GM23248 (cell line): ENCODE results near the gene CELF6. TPM values are rescaled to one million over a fixed set of nuclear protein-coding genes. Genes with fewer than 3 reads are reported as not detected.
A peak's percentile ranks its signal among the peaks of the same experiment; 100 is the strongest.

Source experiments
- DNase-seq: peaks from one replicate; pipeline ENCODE4 v3.0.0-alpha.2; 2015
- H2AFZ ChIP-seq: fragments of 200-600 bp; sonication (generic); 2 replicates; pipeline ENCODE4 v1.6.1; 2016; ENCODE audit warnings: antibody characterized with exemption
- H3F3A ChIP-seq: fragments of 200-600 bp; sonication (generic); 2 replicates; pipeline ENCODE4 v1.6.1; 2016; ENCODE audit warnings: mild to moderate bottlenecking, antibody characterized with exemption, mixed run types; ENCODE audit not compliant: insufficient read depth
- H3K27ac ChIP-seq: fragments of 200-600 bp; sonication (generic); 2 replicates; pipeline ENCODE4 v1.5.1; 2016; ENCODE audit warnings: mild to moderate bottlenecking
- H3K27me3 ChIP-seq: fragments of 200-600 bp; sonication (generic); replicated peaks from 2 replicates; pipeline ENCODE4 v1.6.1; 2016; ENCODE audit warnings: mild to moderate bottlenecking; ENCODE audit not compliant: insufficient read depth
- H3K36me3 ChIP-seq: fragments of 200-600 bp; sonication (generic); 2 replicates; pipeline ENCODE4 v1.6.1; 2016; ENCODE audit warnings: low read depth, mild to moderate bottlenecking
- H3K4me1 ChIP-seq: fragments of 200-600 bp; sonication (generic); 2 replicates; pipeline ENCODE4 v1.6.1; 2016; ENCODE audit warnings: mild to moderate bottlenecking; ENCODE audit not compliant: insufficient read depth
- H3K4me2 ChIP-seq: fragments of 200-600 bp; sonication (generic); one replicate; pipeline ENCODE4 v1.6.1; 2016; ENCODE audit warnings: mild to moderate bottlenecking; ENCODE audit not compliant: unreplicated experiment
- H3K4me3 ChIP-seq: fragments of 200-600 bp; sonication (generic); 2 replicates; pipeline ENCODE4 v1.5.1; 2016; ENCODE audit warnings: mild to moderate bottlenecking
- H3K79me2 ChIP-seq: fragments of 200-600 bp; sonication (generic); 2 replicates; pipeline ENCODE4 v1.6.1; 2016; ENCODE audit warnings: mild to moderate bottlenecking; ENCODE audit not compliant: insufficient read depth
- H3K9ac ChIP-seq: fragments of 200-600 bp; sonication (generic); 2 replicates; pipeline ENCODE4 v1.6.1; 2016; ENCODE audit warnings: mild to moderate bottlenecking
- H3K9me2 ChIP-seq: fragments of 200-600 bp; sonication (generic); 2 replicates; pipeline ENCODE4 v1.6.1; 2016; ENCODE audit warnings: mixed run types, mild to moderate bottlenecking, moderate library complexity; ENCODE audit not compliant: insufficient read depth
- H3K9me3 ChIP-seq: fragments of 200-600 bp; sonication (generic); one replicate; pipeline ENCODE4 v1.6.1; 2017; ENCODE audit warnings: low read depth
- H4K20me1 ChIP-seq: fragments of 200-600 bp; sonication (generic); 2 replicates; pipeline ENCODE4 v1.6.0; 2016; ENCODE audit not compliant: insufficient read depth
- EZH2 ChIP-seq: fragments of 200-600 bp; sonication (generic); IDR thresholded peaks from 2 replicates; pipeline ENCODE4 v1.6.1; 2018; ENCODE audit warnings: antibody characterized with exemption, mild to moderate bottlenecking; ENCODE audit not compliant: insufficient read depth, poor library complexity, severe bottlenecking
- EZH2phosphoT487 ChIP-seq: fragments of 200-600 bp; sonication (generic); IDR thresholded peaks from 2 replicates; pipeline ENCODE4 v1.6.1; 2018; ENCODE audit warnings: antibody characterized with exemption, moderate library complexity, mild to moderate bottlenecking, low read depth; ENCODE audit not compliant: insufficient read depth
- WGBS, 2 experiments: methylation state at CpG; one replicate each; pipeline ENCODE4 v1.1.6; 2015 to 2017; ENCODE audit warnings: low lambda C conversion rate in 2 of 2, low coverage in 1 of 2; ENCODE audit errors: missing lambda C conversion rate in 2 of 2; 5-methylcytosine and 5-hydroxymethylcytosine counted together
- in situ Hi-C: fragments of 300-500 bp; cut with MboI; formaldehyde crosslinking; loops from 2 replicates; pipeline ENCODE4 v1.15.0; 2020
- polyA plus RNA-seq: library from polyadenylated mRNA; unstranded; fragments of >200 nt; fragmentation: Nextera tagmentation; extraction: Ambion mirVana; gene quantifications from 2 replicates; pipeline ENCODE4 v1.2.1, GENCODE V29; 2016
- total RNA-seq: library from RNA; depleted of rRNA; stranded (reverse); fragments of >200 nt; shearing (Covaris generic); gene quantifications from 2 replicates; pipeline ENCODE4 v1.2.3, GENCODE V29; 2014; rRNA removed

Gene CELF6
- total and polyA plus RNA-seq, 2 experiments from 2014 or later, result 0.08 to 0.22 TPM

DNA sequence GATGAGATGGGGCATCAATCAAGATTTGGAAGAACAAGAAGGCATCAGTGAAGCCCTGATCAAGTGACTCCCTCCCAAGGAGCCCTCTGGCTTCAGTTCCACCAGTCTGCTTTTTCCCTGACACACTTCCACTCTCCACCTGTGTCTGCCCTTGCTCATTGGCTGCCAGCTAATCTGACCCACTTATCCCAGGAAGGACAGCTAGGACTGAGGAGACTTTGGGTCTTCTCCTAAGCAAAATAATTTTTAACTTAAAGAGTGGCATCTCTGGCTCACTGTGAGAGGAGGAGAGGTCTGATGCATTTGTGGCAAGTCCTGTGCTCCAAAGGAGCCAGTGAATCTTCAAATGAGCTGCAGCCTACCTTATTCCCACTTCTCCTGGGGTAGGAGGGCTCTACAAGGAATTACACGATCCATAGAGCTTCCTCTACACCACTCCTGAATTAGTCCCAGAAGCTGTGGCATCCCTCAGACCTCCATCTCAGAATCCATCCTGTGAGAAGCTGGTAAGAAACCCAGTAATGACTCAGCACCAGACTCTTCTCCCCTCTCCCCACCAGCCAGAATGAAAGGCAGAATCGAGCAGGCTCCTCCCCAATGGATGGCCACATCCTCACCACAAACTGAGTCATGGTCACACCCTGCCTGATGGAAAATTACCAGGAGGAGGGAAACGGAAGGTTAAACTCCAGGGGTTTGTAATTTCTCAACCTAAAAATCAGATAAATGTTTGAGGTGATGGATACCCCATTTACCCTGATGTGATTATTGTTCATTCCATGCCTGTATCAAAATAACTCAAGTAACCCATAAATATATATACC, 82.7 kb downstream of the CELF6 start:
- Histone ChIP-seq H4K20me1 (no peaks in the 10 kb centered on the region), H3K27ac (peak overlapping the region; percentile 97), H3K9ac (peak overlapping the region; percentile 86), H2AFZ (peak overlapping the region; percentile 66), H3K9me3 (no peaks in the 10 kb centered on the region), H3F3A (peaks cover 30% of the 10 kb centered on the region), H3K9me2 (no peaks in the 10 kb centered on the region), H3K79me2 (peaks cover 18% of the 10 kb centered on the region), H3K4me3 (peak overlapping the region; percentile 68), H3K36me3 (peaks cover 8% of the 10 kb centered on the region; the same call in 1 of the 2 replicates), H3K4me1 (peaks cover 33% of the 10 kb centered on the region), H3K27me3 (no peaks in the 10 kb centered on the region), H3K4me2 (peak overlapping the region; percentile 97)
- WGBS, 2 experiments, result 0 to 3% methylated on average over 3 of the region's 3 CpGs
- no peak for TF ChIP-seq EZH2phosphoT487
- TF ChIP-seq EZH2, result no peak
- in situ Hi-C loops, result no loop called here
- peak; percentile 98 for DNase-seq

DNA sequence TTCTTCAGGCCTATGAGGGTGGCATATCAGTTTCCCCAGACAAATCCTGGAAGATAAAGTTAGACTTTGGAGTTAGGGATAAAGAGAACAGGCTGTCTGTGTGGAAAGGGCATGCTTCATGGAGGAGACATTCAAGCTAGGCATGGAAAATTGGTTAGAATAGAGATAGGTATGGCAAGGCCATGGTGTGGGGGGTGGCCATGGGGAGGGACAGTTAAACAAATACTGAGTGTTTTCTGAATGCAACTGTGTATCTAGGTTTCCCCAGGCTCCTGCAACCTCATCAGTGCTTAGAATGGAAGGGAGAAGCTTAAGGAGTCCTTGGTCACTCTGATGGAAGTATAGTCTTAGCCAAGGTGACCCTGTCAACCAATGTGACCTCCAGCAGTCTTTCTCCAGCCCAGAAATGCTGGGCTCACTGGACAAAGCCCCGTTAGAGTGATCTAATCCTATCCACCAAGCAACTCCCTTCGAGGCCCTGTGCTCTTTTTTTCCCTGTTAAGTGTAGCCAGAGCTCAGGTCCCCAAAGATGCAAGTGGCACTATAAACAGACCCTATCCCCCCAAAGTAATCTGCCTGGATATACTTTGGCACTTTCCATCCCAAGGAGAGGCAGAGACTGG, 83.5 kb downstream of the CELF6 start:
- H3K4me3 ChIP-seq, result peak overlapping the region; percentile 68
- H3K36me3 ChIP-seq, result peaks cover 8% of the 10 kb centered on the region; the same call in 1 of the 2 replicates
- no peaks in the 10 kb centered on the region for H3K27me3 ChIP-seq
- H4K20me1 ChIP-seq, result no peaks in the 10 kb centered on the region
- peak overlapping the region; percentile 97 for H3K4me2 ChIP-seq
- in situ Hi-C loops, result no loop called here
- peaks cover 37% of the 10 kb centered on the region for H3K4me1 ChIP-seq
- DNase-seq, result no peak
- peaks cover 38% of the 10 kb centered on the region for H3F3A ChIP-seq
- no peaks in the 10 kb centered on the region for H3K9me3 ChIP-seq
- H3K9me2 ChIP-seq, result no peaks in the 10 kb centered on the region
- peaks cover 18% of the 10 kb centered on the region for H3K79me2 ChIP-seq
- TF ChIP-seq EZH2phosphoT487, result no peak
- TF ChIP-seq EZH2, result no peak
- WGBS, 2 experiments, result 71 to 75% methylated on average over 2 of the region's 2 CpGs
- peak overlapping the region; percentile 97 for H3K27ac ChIP-seq
- H2AFZ ChIP-seq, result no peak overlapping the region
- peak overlapping the region; percentile 86 for H3K9ac ChIP-seq

DNA sequence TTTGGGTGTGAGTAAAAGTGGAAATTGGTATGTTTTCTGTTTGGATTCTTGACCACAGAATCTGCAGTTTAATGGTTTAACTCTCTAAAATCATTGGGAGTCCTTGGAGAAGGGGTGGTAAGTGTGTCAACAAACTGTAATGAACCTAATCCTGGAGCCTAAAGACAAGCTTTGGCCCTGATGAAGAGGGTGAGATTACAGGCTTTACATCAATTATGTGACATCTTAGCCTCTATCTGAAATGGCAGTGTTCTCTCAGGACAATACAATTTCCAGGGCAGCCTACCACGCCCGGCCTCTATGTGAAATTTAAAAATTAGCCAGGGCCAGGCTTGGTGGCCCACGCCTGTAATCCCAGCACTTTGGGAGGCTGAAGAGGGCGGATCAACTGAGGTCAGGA, 84.7 kb downstream of the CELF6 start:
- H3K9ac ChIP-seq, result no peak overlapping the region
- no peaks in the 10 kb centered on the region for H3K27me3 ChIP-seq
- H3K79me2 ChIP-seq, result peaks cover 23% of the 10 kb centered on the region
- 97 to 98% methylated on average over 4 of the region's 4 CpGs for WGBS, 2 experiments
- H3K9me3 ChIP-seq, result no peaks in the 10 kb centered on the region
- H2AFZ ChIP-seq, result no peak overlapping the region
- peaks cover 37% of the 10 kb centered on the region for H3K4me1 ChIP-seq
- no peak overlapping the region for H3K27ac ChIP-seq
- no peaks in the 10 kb centered on the region for H4K20me1 ChIP-seq
- no peak overlapping the region for H3K4me3 ChIP-seq
- H3K9me2 ChIP-seq, result no peaks in the 10 kb centered on the region
- peaks cover 42% of the 10 kb centered on the region for H3F3A ChIP-seq
- TF ChIP-seq EZH2, result no peak
- no peak for TF ChIP-seq EZH2phosphoT487
- no peak overlapping the region for H3K4me2 ChIP-seq
- no peak for DNase-seq
- peaks cover 4% of the 10 kb centered on the region; the same call in 1 of the 2 replicates for H3K36me3 ChIP-seq
- in situ Hi-C loops, result no loop called here

Other genes with a start within 250 kb of the CELF6 start
- 20.4 and 22.6 TPM in 2 replicates for gene MYO9A, start 202.0 kb downstream of the CELF6 start, total RNA-seq
- gene MYO9A, start 202.0 kb downstream of the CELF6 start, polyA plus RNA-seq, result 10.6 and 11.2 TPM in 2 replicates
- gene SENP8, start 201.8 kb downstream of the CELF6 start, total RNA-seq, result 2.5 and 2.8 TPM in 2 replicates
- 3.8 and 4.0 TPM in 2 replicates for gene SENP8, start 201.8 kb downstream of the CELF6 start, polyA plus RNA-seq
- not detected in 2 replicates for gene GRAMD2A, start 122.4 kb downstream of the CELF6 start, total RNA-seq
- gene GRAMD2A, start 122.4 kb downstream of the CELF6 start, polyA plus RNA-seq, result not detected in 2 replicates
- gene PKM, start 89.0 kb downstream of the CELF6 start, total RNA-seq, result 2,534 and 2,557 TPM in 2 replicates
- gene PKM, start 89.0 kb downstream of the CELF6 start, polyA plus RNA-seq, result 2,427 and 2,525 TPM in 2 replicates
- 24.7 and 29.7 TPM in 2 replicates for gene PARP6, start 47.6 kb downstream of the CELF6 start, total RNA-seq
- 27.5 and 36.0 TPM in 2 replicates for gene PARP6, start 47.6 kb downstream of the CELF6 start, polyA plus RNA-seq
- 127 and 162 TPM in 2 replicates for gene HEXA, start 55.9 kb upstream of the CELF6 start, total RNA-seq
- 190 and 195 TPM in 2 replicates for gene HEXA, start 55.9 kb upstream of the CELF6 start, polyA plus RNA-seq
- gene TMEM202, start 78.1 kb upstream of the CELF6 start, total RNA-seq, result not detected in 2 replicates
- not detected in 2 replicates for gene TMEM202, start 78.1 kb upstream of the CELF6 start, polyA plus RNA-seq
- gene ARIH1, start 154.2 kb upstream of the CELF6 start, total RNA-seq, result 24.5 and 42.1 TPM in 2 replicates
- gene ARIH1, start 154.2 kb upstream of the CELF6 start, polyA plus RNA-seq, result 29.5 and 31.1 TPM in 2 replicates